ENCODE measurements around the gene NUP153. TPM values are rescaled to one million over a fixed set of nuclear protein-coding genes. Genes with fewer than 3 reads are reported as not detected.
A peak's percentile ranks its signal among the peaks of the same experiment; 100 is the strongest.

Gene NUP153
- total RNA-seq, 1 donor from 2014 or later = 30.7 TPM

- TF ChIP-seq, protein P1, sequence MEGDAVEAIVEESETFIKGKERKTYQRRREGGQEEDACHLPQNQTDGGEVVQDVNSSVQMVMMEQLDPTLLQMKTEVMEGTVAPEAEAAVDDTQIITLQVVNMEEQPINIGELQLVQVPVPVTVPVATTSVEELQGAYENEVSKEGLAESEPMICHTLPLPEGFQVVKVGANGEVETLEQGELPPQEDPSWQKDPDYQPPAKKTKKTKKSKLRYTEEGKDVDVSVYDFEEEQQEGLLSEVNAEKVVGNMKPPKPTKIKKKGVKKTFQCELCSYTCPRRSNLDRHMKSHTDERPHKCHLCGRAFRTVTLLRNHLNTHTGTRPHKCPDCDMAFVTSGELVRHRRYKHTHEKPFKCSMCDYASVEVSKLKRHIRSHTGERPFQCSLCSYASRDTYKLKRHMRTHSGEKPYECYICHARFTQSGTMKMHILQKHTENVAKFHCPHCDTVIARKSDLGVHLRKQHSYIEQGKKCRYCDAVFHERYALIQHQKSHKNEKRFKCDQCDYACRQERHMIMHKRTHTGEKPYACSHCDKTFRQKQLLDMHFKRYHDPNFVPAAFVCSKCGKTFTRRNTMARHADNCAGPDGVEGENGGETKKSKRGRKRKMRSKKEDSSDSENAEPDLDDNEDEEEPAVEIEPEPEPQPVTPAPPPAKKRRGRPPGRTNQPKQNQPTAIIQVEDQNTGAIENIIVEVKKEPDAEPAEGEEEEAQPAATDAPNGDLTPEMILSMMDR (conservative IDR thresholded peaks at IDR 0.05; ENCODE audit: low read depth, low read length) = no peak
- no peak overlapping the region for H3K4me3 ChIP-seq (ENCODE audit: low read depth, low read length)
- DNase-seq (ENCODE audit: low read depth) = peak; percentile 52
Observed at GRCh38 chr6:17679726-17680125, 27.0 kb downstream of the NUP153 start.

DNA sequence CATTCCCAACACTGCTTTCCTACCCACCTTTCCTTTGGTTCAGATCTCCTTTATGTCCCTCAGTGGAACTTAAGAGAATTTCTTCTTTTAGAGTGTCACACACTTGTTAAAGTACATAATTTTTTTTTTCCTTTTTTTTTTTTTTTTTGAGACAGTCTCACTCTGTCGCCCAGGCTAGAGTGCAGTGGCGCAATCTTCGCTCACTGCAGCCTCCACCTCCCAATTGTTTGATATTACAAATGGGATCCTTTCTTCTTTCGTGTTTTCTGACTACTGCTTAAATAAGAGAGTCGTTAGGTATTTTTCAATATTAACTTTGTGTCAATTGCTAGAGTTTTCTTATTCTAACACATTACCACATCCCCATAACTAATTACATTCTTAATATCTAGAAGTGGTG is 29.1 kb downstream of the NUP153 start:
- no peak overlapping the region for H3K4me3 ChIP-seq (ENCODE audit: low read depth, low read length)
- DNase-seq (ENCODE audit: low read depth) = no peak
- TF ChIP-seq, protein P1 (conservative IDR thresholded peaks at IDR 0.05; ENCODE audit: low read depth, low read length) = no peak

DNA sequence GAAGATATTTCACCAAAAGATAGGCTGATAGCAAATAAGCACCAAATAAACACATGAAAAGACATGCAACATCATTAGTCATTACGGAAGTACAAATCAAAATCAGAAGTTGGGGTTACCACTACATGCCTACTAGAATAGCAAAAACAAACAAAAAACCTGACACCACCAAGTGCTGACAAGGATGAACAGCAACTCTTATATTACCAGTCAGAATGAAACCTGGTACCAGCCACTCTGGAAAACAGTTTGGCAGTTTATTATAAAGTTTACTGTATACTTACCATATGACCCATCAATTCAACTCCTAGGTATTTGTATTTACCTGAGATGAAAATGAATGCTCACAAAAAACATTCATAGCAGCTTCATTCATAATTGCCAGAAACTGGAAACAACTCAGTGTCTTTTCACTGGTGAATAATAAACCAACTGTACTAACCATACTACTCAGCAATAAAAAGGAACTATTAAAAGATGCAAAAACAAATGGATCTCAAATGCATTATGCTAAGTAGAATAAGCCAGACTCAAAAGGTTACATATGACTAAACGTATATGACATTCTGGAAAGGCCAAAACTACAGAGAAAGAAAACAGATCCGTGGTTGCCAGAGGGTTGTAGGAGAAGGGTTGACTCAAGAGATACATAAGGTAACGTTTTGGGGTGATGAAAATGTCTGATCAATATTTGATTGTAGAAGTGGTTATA is 33.0 kb downstream of the NUP153 start:
- no peak for DNase-seq (ENCODE audit: low read depth)
- H3K4me3 ChIP-seq (ENCODE audit: low read depth, low read length) = no peak overlapping the region
- TF ChIP-seq, protein P1 (conservative IDR thresholded peaks at IDR 0.05; ENCODE audit: low read depth, low read length) = no peak

- TF ChIP-seq, protein P1 (conservative IDR thresholded peaks at IDR 0.05; ENCODE audit: low read depth, low read length) = no peak
- H3K4me3 ChIP-seq (ENCODE audit: low read depth, low read length) = no peak overlapping the region
- no peak for DNase-seq (ENCODE audit: low read depth)
Observed at GRCh38 chr6:17672064-17672718, 34.5 kb downstream of the NUP153 start.

DNA sequence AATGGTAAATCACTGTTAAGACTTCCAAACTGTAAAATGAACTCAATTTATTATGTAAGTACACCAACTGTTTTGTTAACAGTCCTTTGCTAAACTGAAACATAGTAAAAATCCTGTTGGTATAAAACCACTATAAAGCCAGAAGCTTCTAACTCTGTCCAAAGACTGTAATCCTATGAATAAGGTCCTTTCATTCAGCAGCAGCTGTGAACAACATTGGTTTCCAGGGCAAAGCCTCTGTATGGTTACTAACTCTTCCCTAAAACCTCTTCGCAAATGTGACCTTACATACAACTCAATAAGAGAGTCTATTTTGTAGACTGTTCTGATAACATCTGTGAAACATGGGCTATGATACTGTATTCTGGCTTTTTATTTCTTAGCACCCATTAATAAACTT is 40.1 kb downstream of the NUP153 start:
- H3K4me3 ChIP-seq (ENCODE audit: low read depth, low read length) = no peak overlapping the region
- TF ChIP-seq, protein P1 (conservative IDR thresholded peaks at IDR 0.05; ENCODE audit: low read depth, low read length) = no peak
- no peak for DNase-seq (ENCODE audit: low read depth)

- DNase-seq (ENCODE audit: low read depth) = no peak
- no peak overlapping the region for H3K4me3 ChIP-seq (ENCODE audit: low read depth, low read length)
- TF ChIP-seq, protein P1 (conservative IDR thresholded peaks at IDR 0.05; ENCODE audit: low read depth, low read length) = no peak
Observed at GRCh38 chr6:17665132-17665531, 41.6 kb downstream of the NUP153 start.
